ENCODE results near the gene HERPUD1. TPM values are rescaled to one million over a fixed set of nuclear protein-coding genes. Genes with fewer than 3 reads are reported as not detected.
A peak's percentile ranks its signal among the peaks of the same experiment; 100 is the strongest.

HERPUD1 gene
- total and polyA plus RNA-seq, 2 of the 13 experiments (the other 11 are each of a cell fraction or from before 2014, with no cell fraction given): 96.2 to 323 TPM

- TF ChIP-seq ZBTB26 (CRISPR knock-in tag; IDR thresholded peaks at IDR 0.05; ENCODE audit: borderline replicate concordance) (peak; percentile 89), ZBTB21 (CRISPR knock-in tag; IDR thresholded peaks at IDR 0.05) (peak; percentile 77), ZC3H4 (CRISPR knock-in tag; IDR thresholded peaks at IDR 0.05; ENCODE audit: borderline replicate concordance) (no peak), ISL2 (CRISPR knock-in tag; IDR thresholded peaks at IDR 0.05) (0 out of 2 replicates have a peak, but pooled peaks have one; percentile 25), KDM1A (CRISPR knock-in tag; IDR thresholded peaks at IDR 0.05) (no peak), DDIT3 (CRISPR knock-in tag; IDR thresholded peaks at IDR 0.05) (no peak), ZNF703 (CRISPR knock-in tag; IDR thresholded peaks at IDR 0.05; ENCODE audit: borderline replicate concordance) (peak; percentile 43; the same call in 1 of the 2 replicates), NR0B2 (CRISPR knock-in tag; IDR thresholded peaks at IDR 0.05) (peak; percentile 95), ZNF460 (CRISPR knock-in tag; IDR thresholded peaks at IDR 0.05; ENCODE audit: borderline replicate concordance) (no peak), ZFX (CRISPR knock-in tag; IDR thresholded peaks at IDR 0.05; ENCODE audit: low read depth) (peak; percentile 85), ZNF260 (CRISPR knock-in tag; IDR thresholded peaks at IDR 0.05; ENCODE audit: borderline replicate concordance, low read depth) (peak; percentile 91; the same call in 1 of the 2 replicates), EHMT2 (IDR thresholded peaks at IDR 0.05; ENCODE audit: borderline replicate concordance, low read depth, low read length) (no peak), ZNF616 (CRISPR knock-in tag; IDR thresholded peaks at IDR 0.05; ENCODE audit: low read depth) (peak; percentile 28; the same call in 1 of the 2 replicates), E2F5 (CRISPR knock-in tag; conservative IDR thresholded peaks at IDR 0.05) (0 out of 2 replicates have a peak, but pooled peaks have one; percentile 64), ZNF639 (CRISPR knock-in tag; conservative IDR thresholded peaks at IDR 0.05) (peak; percentile 77; the same call in 1 of the 2 replicates), ZNF543 (CRISPR knock-in tag; IDR thresholded peaks at IDR 0.05) (no peak), HOXA7 (CRISPR knock-in tag; IDR thresholded peaks at IDR 0.05) (peak; percentile 96), CHD2 (IDR thresholded peaks at IDR 0.05; ENCODE audit: low read depth, low read length) (no peak; the same call in 1 of the 2 replicates), PBX3 (CRISPR knock-in tag; IDR thresholded peaks at IDR 0.05; ENCODE audit: borderline replicate concordance) (0 out of 2 replicates have a peak, but pooled peaks have one; percentile 24), ZNF580 (CRISPR knock-in tag; IDR thresholded peaks at IDR 0.05; ENCODE audit: borderline replicate concordance, low read depth) (peak; percentile 84), GABPB1 (CRISPR knock-in tag; IDR thresholded peaks at IDR 0.05) (peak; percentile 88), ZSCAN25 (CRISPR knock-in tag; IDR thresholded peaks at IDR 0.05) (peak; percentile 66)
Measured at GRCh38 chr16:56931892-56932720, at the start of gene HERPUD1 (continued).
